K562 (cell line): ENCODE measurements around the gene KIAA2012. TPM values are rescaled to one million over a fixed set of nuclear protein-coding genes. Genes with fewer than 3 reads are reported as not detected.

Experiments used
- ATAC-seq: fragments of 200-7000 bp; cut with Tn5 transposase; 3 replicates; pipeline ENCODE4 v1.9.1; 2020; ENCODE audit warnings: moderate library complexity
- BruUV-seq: library from RNA; stranded (reverse); fragments of 400-500 nt; replicated peaks from 2 replicates; lab custom pipeline; 2021; lab: Mats Ljungman, UMichigan
- CTCF ChIA-PET: fragments of 300-600 bp; formaldehyde crosslinking; extraction: SDS; loops from one replicate; lab custom pipeline; 2021; ENCODE audit warnings: low intra/inter-chr PET ratio; lab: Yijun Ruan, JAX
- POLR2A ChIA-PET: fragments of 300-600, 350-650 bp; sonication (Branson Sonifier 250); formaldehyde crosslinking; extraction: SDS; loops from one replicate; lab custom pipeline; 2021; ENCODE audit warnings: antibody characterized with exemption, inconsistent platforms; lab: Yijun Ruan, JAX
- DNase-seq, 4 experiments: peaks; one replicate each; pipeline versions ENCODE4 v3.0.0 to v3.0.0-alpha.2; 2011 to 2018; ENCODE audit warnings: low spot score in 3 of 4, mixed read lengths in 3 of 4; ENCODE audit errors: extremely low read depth in 1 of 4
- FAIRE-seq: peaks from 2 replicates; lab custom pipeline; 2011; peaks lifted over from hg19 to GRCh38; lab: Jason Lieb, UNC
- H2AFZ ChIP-seq: 2 replicates; pipeline ENCODE4 v1.6.0; 2011; ENCODE audit warnings: low read depth, low read length, control low read depth, inconsistent platforms
- H3K27ac ChIP-seq: fragments of 200-600 bp; 3 replicates; pipeline ENCODE4 v1.8.0; 2011; ENCODE audit warnings: low read depth, mild to moderate bottlenecking, control low read depth, inconsistent platforms, low read length, moderate library complexity, mixed read lengths; ENCODE audit errors: extremely low read depth
- H3K27me3 ChIP-seq, 2 experiments: fragments of 300-600 bp in 1 of 2; 2 replicates in 1 of 2; 3 replicates in 1 of 2; pipeline versions ENCODE4 v1.6.0 to v1.8.0; 2011; ENCODE audit warnings: inconsistent platforms in 2 of 2, low read length in 2 of 2, mild to moderate bottlenecking in 1 of 2, mixed read lengths in 1 of 2, moderate library complexity in 1 of 2; ENCODE audit not compliant: control insufficient read depth in 2 of 2, insufficient read depth in 2 of 2
- H3K36me3 ChIP-seq: fragments of 300-600 bp; 3 replicates; pipeline ENCODE4 v1.8.0; 2011; ENCODE audit warnings: mild to moderate bottlenecking, low read length, inconsistent platforms; ENCODE audit not compliant: control insufficient read depth, insufficient read depth
- H3K4me1 ChIP-seq, 2 experiments: fragments of 200-600 bp in 1 of 2; replicated peaks in 1 of 2; 2 replicates in 1 of 2; 3 replicates in 1 of 2; pipeline versions ENCODE4 v1.5.1 to v1.8.0; 2011; ENCODE audit warnings: inconsistent platforms in 2 of 2, low read length in 2 of 2, mild to moderate bottlenecking in 1 of 2, mixed read lengths in 1 of 2, moderate library complexity in 1 of 2; ENCODE audit not compliant: control insufficient read depth in 2 of 2, insufficient read depth in 2 of 2
- H3K4me2 ChIP-seq: 2 replicates; pipeline ENCODE4 v1.6.1; 2011; ENCODE audit warnings: low read length, control low read depth, inconsistent platforms, mixed read lengths; ENCODE audit not compliant: insufficient read depth
- H3K4me3 ChIP-seq: fragments of 200-600 bp; sonication (generic), shearing (Covaris generic); 2 replicates; pipeline ENCODE4 v1.5.1; 2016; ENCODE audit warnings: control low read depth, inconsistent platforms
- H3K79me2 ChIP-seq: fragments of 200-600 bp; 3 replicates; pipeline ENCODE4 v1.8.0; 2011; ENCODE audit warnings: low read length, inconsistent platforms; ENCODE audit not compliant: control insufficient read depth, insufficient read depth
- H3K9ac ChIP-seq, 2 experiments: 2 replicates each; pipeline versions ENCODE4 v1.6.0 to v1.6.1; 2011; ENCODE audit warnings: low read depth in 2 of 2, low read length in 2 of 2, control low read depth in 1 of 2, inconsistent platforms in 1 of 2, mild to moderate bottlenecking in 1 of 2, mixed read lengths in 1 of 2; ENCODE audit not compliant: insufficient read depth in 1 of 2
- H3K9me1 ChIP-seq: one replicate; pipeline ENCODE4 v1.6.0; 2011; ENCODE audit warnings: inconsistent platforms, mild to moderate bottlenecking, low read length, moderate library complexity; ENCODE audit not compliant: control insufficient read depth, insufficient read depth
- H3K9me3 ChIP-seq: replicated peaks from 2 replicates; pipeline ENCODE4 v1.5.1; 2011; ENCODE audit warnings: low read depth, low read length, inconsistent platforms; ENCODE audit not compliant: control insufficient read depth, insufficient read depth
- H4K20me1 ChIP-seq: replicated peaks from 2 replicates; pipeline ENCODE4 v1.6.1; 2011; ENCODE audit warnings: low read length, inconsistent platforms, mixed read lengths; ENCODE audit not compliant: control insufficient read depth, insufficient read depth
- CREB1 ChIP-seq, 2 experiments: sonication (generic) in 1 of 2; formaldehyde crosslinking in 1 of 2; IDR thresholded peaks; 2 replicates each; pipeline versions ENCODE4 v1.6.1 to v1.8.0; 2012 to 2022; ENCODE audit warnings: inconsistent platforms in 1 of 2, mild to moderate bottlenecking in 1 of 2, missing genetic modification reagents in 1 of 2, moderate library complexity in 1 of 2
- FOXP4 ChIP-seq: sonication (generic); formaldehyde crosslinking; IDR thresholded peaks from 2 replicates; pipeline ENCODE4 v1.8.0; 2022; ENCODE audit warnings: mild to moderate bottlenecking, missing genetic modification reagents, borderline replicate concordance
- THRB ChIP-seq: fragments of 450-650 bp; formaldehyde crosslinking; conservative IDR thresholded peaks from 2 replicates; pipeline ENCODE4 v1.4.0; 2022; ENCODE audit warnings: mild to moderate bottlenecking, missing genetic modification characterization
- WGBS: fragments of 100-300 bp; shearing (Covaris generic); methylation state at CpG from one replicate; pipeline ENCODE4 v1.1.6; 2016; ENCODE audit warnings: low coverage, mixed read lengths; ENCODE audit not compliant: insufficient coverage; ENCODE audit errors: missing lambda C conversion rate; 5-methylcytosine and 5-hydroxymethylcytosine counted together
- in situ Hi-C: fragments of 300-500 bp; cut with MboI; formaldehyde crosslinking; loops from 4 replicates; pipeline ENCODE4 v1.15.0; 2018; ENCODE audit warnings: inconsistent platforms, mixed read lengths
- intact Hi-C: fragments of 100-400 bp; cut with micrococcal nuclease; formaldehyde crosslinking; loops from 2 replicates; pipeline ENCODE4 v1.14.2; 2022
- polyA plus RNA-seq, 8 experiments: library from polyadenylated mRNA; depleted of rRNA in 4 of 8; stranded (reverse) in 5 of 8; unstranded in 3 of 8; fragments of >200 nt; fragmentation: Nextera tagmentation in 2 of 8; fragmentation: Illumina TruSeq in 1 of 8; extraction: Ambion mirVana in 2 of 8; extraction: Trizol in 1 of 8; gene quantifications; 2 replicates each; pipeline versions ENCODE4 v1.2.1 to v1.2.3, GENCODE V29; 2011 to 2014; ENCODE audit warnings: inconsistent platforms in 1 of 8, missing spikeins in 1 of 8
- total RNA-seq, 7 experiments: library from RNA; depleted of rRNA in 6 of 7; stranded (reverse); fragments of >200 nt in 6 of 7; fragmentation: Illumina TruSeq in 2 of 7; extraction: Trizol in 2 of 7; gene quantifications; 2 replicates each; pipeline versions ENCODE4 v1.2.1 to v1.2.3, GENCODE V29; 2011 to 2021; ENCODE audit warnings: low replicate concordance in 1 of 7
- TF ChIP-seq, protein P1 (sequence below), 2 experiments: IDR thresholded peaks; 2 replicates each; pipeline ENCODE4 v1.6.1; 2012; ENCODE audit warnings: improper control_type of control experiment in 2 of 2, low read depth in 2 of 2, low read length in 2 of 2, borderline replicate concordance in 1 of 2
- TF ChIP-seq, protein P2 (sequence below), 2 experiments: IDR thresholded peaks in 1 of 2; conservative IDR thresholded peaks in 1 of 2; 2 replicates each; pipeline ENCODE4 v1.6.1; 2016; ENCODE audit warnings: low read depth in 2 of 2, mild to moderate bottlenecking in 1 of 2, missing compliant biosample characterization in 1 of 2, missing genetic modification characterization in 1 of 2, moderate library complexity in 1 of 2
- TF ChIP-seq, protein P3 (sequence below), 2 experiments: fragments of 450-650 bp in 1 of 2; sonication (generic) in 1 of 2; formaldehyde crosslinking in 1 of 2; IDR thresholded peaks in 1 of 2; conservative IDR thresholded peaks in 1 of 2; 2 replicates each; pipeline versions ENCODE4 v1.6.1 to v1.8.1; 2016 to 2023; ENCODE audit warnings: mild to moderate bottlenecking in 2 of 2, moderate library complexity in 2 of 2, inconsistent platforms in 1 of 2, missing genetic modification reagents in 1 of 2

Gene KIAA2012
- total and polyA plus RNA-seq, 9 of the 15 experiments (the other 6 are each of a cell fraction or from before 2014, with no cell fraction given) = not detected

GRCh38 chr2:202113571-202114142, 40.6 kb downstream of the KIAA2012 start:
- FAIRE-seq (no peak), ATAC-seq (no peak), DNase-seq (no peak)
- Histone ChIP-seq H3K4me1 (no peaks in the 10 kb centered on the region; a peak in 1 of 5 replicates), H3K79me2 (no peaks in the 10 kb centered on the region), H4K20me1 (no peaks in the 10 kb centered on the region), H3K27me3 (peaks cover 0 to 17% of the 10 kb centered on the region in 2 experiments; a peak in 3 of 5 replicates), H3K4me3 (no peak overlapping the region), H3K36me3 (no peaks in the 10 kb centered on the region), H3K27ac (no peak overlapping the region), H3K9ac (no peak overlapping the region), H3K9me3 (no peaks in the 10 kb centered on the region), H3K4me2 (no peak overlapping the region), H3K9me1 (no peaks in the 10 kb centered on the region), H2AFZ (no peak overlapping the region)
- TF ChIP-seq, protein P1, sequence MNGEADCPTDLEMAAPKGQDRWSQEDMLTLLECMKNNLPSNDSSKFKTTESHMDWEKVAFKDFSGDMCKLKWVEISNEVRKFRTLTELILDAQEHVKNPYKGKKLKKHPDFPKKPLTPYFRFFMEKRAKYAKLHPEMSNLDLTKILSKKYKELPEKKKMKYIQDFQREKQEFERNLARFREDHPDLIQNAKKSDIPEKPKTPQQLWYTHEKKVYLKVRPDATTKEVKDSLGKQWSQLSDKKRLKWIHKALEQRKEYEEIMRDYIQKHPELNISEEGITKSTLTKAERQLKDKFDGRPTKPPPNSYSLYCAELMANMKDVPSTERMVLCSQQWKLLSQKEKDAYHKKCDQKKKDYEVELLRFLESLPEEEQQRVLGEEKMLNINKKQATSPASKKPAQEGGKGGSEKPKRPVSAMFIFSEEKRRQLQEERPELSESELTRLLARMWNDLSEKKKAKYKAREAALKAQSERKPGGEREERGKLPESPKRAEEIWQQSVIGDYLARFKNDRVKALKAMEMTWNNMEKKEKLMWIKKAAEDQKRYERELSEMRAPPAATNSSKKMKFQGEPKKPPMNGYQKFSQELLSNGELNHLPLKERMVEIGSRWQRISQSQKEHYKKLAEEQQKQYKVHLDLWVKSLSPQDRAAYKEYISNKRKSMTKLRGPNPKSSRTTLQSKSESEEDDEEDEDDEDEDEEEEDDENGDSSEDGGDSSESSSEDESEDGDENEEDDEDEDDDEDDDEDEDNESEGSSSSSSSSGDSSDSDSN (IDR thresholded peaks at IDR 0.05; ENCODE audit: borderline replicate concordance in 1 of 2, low read depth in 2 of 2, low read length in 2 of 2) = no peak
- TF ChIP-seq, protein P2, sequence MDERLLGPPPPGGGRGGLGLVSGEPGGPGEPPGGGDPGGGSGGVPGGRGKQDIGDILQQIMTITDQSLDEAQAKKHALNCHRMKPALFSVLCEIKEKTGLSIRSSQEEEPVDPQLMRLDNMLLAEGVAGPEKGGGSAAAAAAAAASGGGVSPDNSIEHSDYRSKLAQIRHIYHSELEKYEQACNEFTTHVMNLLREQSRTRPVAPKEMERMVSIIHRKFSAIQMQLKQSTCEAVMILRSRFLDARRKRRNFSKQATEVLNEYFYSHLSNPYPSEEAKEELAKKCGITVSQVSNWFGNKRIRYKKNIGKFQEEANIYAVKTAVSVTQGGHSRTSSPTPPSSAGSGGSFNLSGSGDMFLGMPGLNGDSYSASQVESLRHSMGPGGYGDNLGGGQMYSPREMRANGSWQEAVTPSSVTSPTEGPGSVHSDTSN (CRISPR knock-in tag; IDR thresholded peaks at IDR 0.05; ENCODE audit: low read depth) = no peak
- TF ChIP-seq, protein P2 (tag; conservative IDR thresholded peaks at IDR 0.05; ENCODE audit: low read depth) = no peak
- TF ChIP-seq, protein P3, sequence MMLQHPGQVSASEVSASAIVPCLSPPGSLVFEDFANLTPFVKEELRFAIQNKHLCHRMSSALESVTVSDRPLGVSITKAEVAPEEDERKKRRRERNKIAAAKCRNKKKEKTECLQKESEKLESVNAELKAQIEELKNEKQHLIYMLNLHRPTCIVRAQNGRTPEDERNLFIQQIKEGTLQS (IDR thresholded peaks at IDR 0.05) = 0 out of 2 replicates have a peak, but pooled peaks have one; percentile 17
- TF ChIP-seq, protein P3 (CRISPR knock-in tag; conservative IDR thresholded peaks at IDR 0.05) = no peak
- TF ChIP-seq THRB (CRISPR knock-in tag) = no peak
- no peak for TF ChIP-seq FOXP4 (CRISPR knock-in tag)
- TF ChIP-seq CREB1 (IDR thresholded peaks at IDR 0.05) = no peak
- TF ChIP-seq CREB1 (CRISPR knock-in tag; IDR thresholded peaks at IDR 0.05) = no peak
- ChIA-PET CTCF (no interaction called here), POLR2A (no interaction called here)
- WGBS = 2% methylated on average over 6 of the region's 6 CpGs
- in situ Hi-C loops (no loop called here), intact Hi-C loops (no loop called here)
- BruUV-seq = no TSS peak
